ENCODE results near the gene TTC12.

Gene TTC12

GRCh38 chr11:113394919-113395318 lies 80.5 kb downstream of the TTC12 start:
- TF ChIP-seq TEAD4 (IDR thresholded peaks at IDR 0.05) = no peak
- TF ChIP-seq NFIC (IDR thresholded peaks at IDR 0.05) = no peak
- TF ChIP-seq USF1 (IDR thresholded peaks at IDR 0.05) = no peak
- TF ChIP-seq FOXM1 (IDR thresholded peaks at IDR 0.05; ENCODE audit: borderline replicate concordance, low read depth) = no peak
- no peak for TF ChIP-seq MAX (IDR thresholded peaks at IDR 0.05)
- no peak for TF ChIP-seq REST (IDR thresholded peaks at IDR 0.05; ENCODE audit: low read depth)
- no peak for TF ChIP-seq EGR1 (IDR thresholded peaks at IDR 0.05)
- no peak for TF ChIP-seq TAF1 (IDR thresholded peaks at IDR 0.05; ENCODE audit: low read depth)
- TF ChIP-seq ZBTB7A (IDR thresholded peaks at IDR 0.05; ENCODE audit: low read depth) = no peak
- no peak for TF ChIP-seq YY1 (IDR thresholded peaks at IDR 0.05; ENCODE audit: low read depth)
- TF ChIP-seq CREB1 (IDR thresholded peaks at IDR 0.05; ENCODE audit: low read depth) = no peak
- no peak for TF ChIP-seq RAD21 (IDR thresholded peaks at IDR 0.05; ENCODE audit: low read depth)
- TF ChIP-seq TCF12 (IDR thresholded peaks at IDR 0.05; ENCODE audit: low read depth) = no peak
- no peak for TF ChIP-seq CEBPB (IDR thresholded peaks at IDR 0.05)

GRCh38 chr11:113395782-113396336 lies 81.5 kb downstream of the TTC12 start:
- TF ChIP-seq FOXM1 (IDR thresholded peaks at IDR 0.05; ENCODE audit: borderline replicate concordance, low read depth) (no peak), EP300 (IDR thresholded peaks at IDR 0.05; ENCODE audit: borderline replicate concordance) (no peak), NFIC (IDR thresholded peaks at IDR 0.05) (no peak), CREB1 (IDR thresholded peaks at IDR 0.05; ENCODE audit: low read depth) (no peak), YY1 (IDR thresholded peaks at IDR 0.05; ENCODE audit: low read depth) (no peak), USF1 (IDR thresholded peaks at IDR 0.05) (no peak), EGR1 (IDR thresholded peaks at IDR 0.05) (no peak), ZBTB7A (IDR thresholded peaks at IDR 0.05; ENCODE audit: low read depth) (no peak), REST (IDR thresholded peaks at IDR 0.05; ENCODE audit: low read depth) (no peak), CEBPB (IDR thresholded peaks at IDR 0.05) (no peak), TEAD4 (IDR thresholded peaks at IDR 0.05) (no peak), TCF12 (IDR thresholded peaks at IDR 0.05; ENCODE audit: low read depth) (no peak), MAX (IDR thresholded peaks at IDR 0.05) (no peak), RAD21 (IDR thresholded peaks at IDR 0.05; ENCODE audit: low read depth) (no peak), TAF1 (IDR thresholded peaks at IDR 0.05; ENCODE audit: low read depth) (no peak)

GRCh38 chr11:113396690-113397089 lies 82.3 kb downstream of the TTC12 start:
- TF ChIP-seq CEBPB (IDR thresholded peaks at IDR 0.05) (no peak), FOXM1 (IDR thresholded peaks at IDR 0.05; ENCODE audit: borderline replicate concordance, low read depth) (no peak), TCF12 (IDR thresholded peaks at IDR 0.05; ENCODE audit: low read depth) (no peak), TAF1 (IDR thresholded peaks at IDR 0.05; ENCODE audit: low read depth) (no peak)

- no peak for TF ChIP-seq TAF1 (IDR thresholded peaks at IDR 0.05; ENCODE audit: low read depth)
- no peak for TF ChIP-seq CEBPB (IDR thresholded peaks at IDR 0.05)
- TF ChIP-seq EGR1 (IDR thresholded peaks at IDR 0.05) = no peak
- no peak for TF ChIP-seq REST (IDR thresholded peaks at IDR 0.05; ENCODE audit: low read depth)
- TF ChIP-seq USF1 (IDR thresholded peaks at IDR 0.05) = no peak
- no peak for TF ChIP-seq YY1 (IDR thresholded peaks at IDR 0.05; ENCODE audit: low read depth)
- TF ChIP-seq CREB1 (IDR thresholded peaks at IDR 0.05; ENCODE audit: low read depth) = no peak
- no peak for TF ChIP-seq TCF12 (IDR thresholded peaks at IDR 0.05; ENCODE audit: low read depth)
- TF ChIP-seq EP300 (IDR thresholded peaks at IDR 0.05; ENCODE audit: borderline replicate concordance) = no peak
- no peak for TF ChIP-seq FOXM1 (IDR thresholded peaks at IDR 0.05; ENCODE audit: borderline replicate concordance, low read depth)
Observed at GRCh38 chr11:113397212-113397611, 82.8 kb downstream of the TTC12 start.

Measured in Ishikawa (cell line).